Right hindlimb (tissue), 1 donor: Measurements from ENCODE around the gene NKAIN2.
"Not testable (repeated sequence)": the region's sequence is repeated elsewhere in the genome, so short reads cannot be mapped to it uniquely, and the experiment has no call there.

Experiments
- DNase-seq: peaks from one replicate; pipeline ENCODE4 v3.0.0-alpha.2; 2018

The NKAIN2 gene

DNA sequence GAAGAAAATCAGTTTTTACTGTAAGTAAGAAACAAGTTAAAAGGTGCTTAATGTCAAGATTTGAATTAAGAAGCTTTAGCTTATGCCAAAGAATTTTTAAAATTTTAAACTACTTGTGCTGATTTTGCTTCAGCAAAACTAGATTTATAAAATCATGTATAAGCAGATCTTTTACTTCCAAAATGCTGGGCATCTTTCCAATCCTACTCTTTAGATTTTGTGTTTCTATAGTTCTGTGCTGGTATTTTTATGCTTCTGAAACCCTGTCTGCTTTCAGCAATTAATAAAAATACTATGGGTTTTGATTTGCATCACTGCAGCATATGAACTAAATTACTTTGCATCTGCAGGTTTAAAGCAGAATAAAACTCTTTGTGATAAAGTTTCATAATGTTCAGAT, 920.0 kb downstream of the NKAIN2 start:
- no peak for DNase-seq

- DNase-seq, result not testable (repeated sequence)
Measured at GRCh38 chr6:124737804-124738203, 934.1 kb downstream of the NKAIN2 start.

- DNase-seq, result no peak
Measured at GRCh38 chr6:124738482-124738881, 934.8 kb downstream of the NKAIN2 start.

DNA sequence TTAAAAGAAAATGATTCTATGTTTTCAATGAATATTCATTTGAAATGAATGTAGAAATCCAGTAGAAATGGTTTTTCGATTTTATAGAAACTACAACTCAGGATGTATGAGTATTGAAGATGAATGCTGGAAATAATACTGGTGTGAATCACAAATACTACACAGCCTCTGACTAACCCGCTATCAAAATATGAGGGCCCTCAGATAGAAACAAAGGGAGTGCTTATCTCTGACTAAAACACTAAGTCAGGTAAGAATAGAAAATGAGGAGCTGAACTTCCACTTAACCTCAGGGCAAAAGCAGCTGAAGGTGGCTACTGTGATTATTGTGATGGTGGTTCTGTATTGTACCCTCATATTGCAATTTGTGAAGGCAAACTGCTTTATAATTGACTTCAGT, 937.7 kb downstream of the NKAIN2 start:
- DNase-seq, result no peak

GRCh38 chr6:124742971-124743370, 939.3 kb downstream of the NKAIN2 start:
- DNase-seq, result no peak

DNA sequence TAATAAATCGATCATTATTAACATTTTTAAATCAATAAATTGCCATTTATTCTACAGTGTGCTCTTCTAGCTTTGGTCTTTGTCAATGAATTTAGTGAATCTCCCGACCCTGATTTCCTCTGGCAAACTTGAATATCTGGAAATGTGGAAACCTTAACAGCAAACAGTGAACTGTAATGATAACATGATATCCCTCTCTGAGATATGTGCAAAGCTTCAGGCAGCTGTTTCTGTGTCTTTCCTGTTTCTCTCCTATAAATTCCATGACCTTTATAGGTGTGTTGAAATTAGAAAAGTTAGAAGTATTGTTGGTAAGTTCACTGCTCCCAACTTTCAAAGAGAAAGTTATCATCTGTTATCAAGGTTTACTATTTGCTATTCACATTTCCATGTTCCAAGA, 939.8 kb downstream of the NKAIN2 start:
- DNase-seq, result no peak

- DNase-seq, result no peak
Measured at GRCh38 chr6:124747349-124747748, 943.7 kb downstream of the NKAIN2 start.

- DNase-seq, result no peak
Measured at GRCh38 chr6:124748778-124749177, 945.1 kb downstream of the NKAIN2 start.

- DNase-seq, result no peak
Measured at GRCh38 chr6:124753001-124753400, 949.3 kb downstream of the NKAIN2 start.

- no peak for DNase-seq
Measured at GRCh38 chr6:124753562-124754105, 950.0 kb downstream of the NKAIN2 start.

DNA sequence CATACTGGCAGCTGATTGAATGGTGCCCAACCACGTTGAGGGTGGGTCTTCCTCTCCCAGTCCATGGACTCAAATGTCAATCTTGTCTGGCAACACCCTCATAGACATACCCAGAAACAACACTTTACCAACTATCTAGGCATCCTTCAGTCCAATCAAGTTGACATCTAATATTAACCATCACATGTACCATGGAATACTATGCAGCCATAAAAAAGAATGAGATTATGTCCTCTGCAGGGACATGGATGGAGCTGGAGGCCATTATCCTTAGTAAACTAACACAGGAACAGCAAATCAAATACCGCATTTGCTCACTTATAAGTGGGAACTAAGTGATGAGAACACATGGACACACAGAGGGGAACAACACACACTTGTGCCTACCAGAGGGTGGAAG, 951.7 kb downstream of the NKAIN2 start:
- DNase-seq, result no peak

- DNase-seq, result no peak
Measured at GRCh38 chr6:124757560-124757959, 953.9 kb downstream of the NKAIN2 start.

DNA sequence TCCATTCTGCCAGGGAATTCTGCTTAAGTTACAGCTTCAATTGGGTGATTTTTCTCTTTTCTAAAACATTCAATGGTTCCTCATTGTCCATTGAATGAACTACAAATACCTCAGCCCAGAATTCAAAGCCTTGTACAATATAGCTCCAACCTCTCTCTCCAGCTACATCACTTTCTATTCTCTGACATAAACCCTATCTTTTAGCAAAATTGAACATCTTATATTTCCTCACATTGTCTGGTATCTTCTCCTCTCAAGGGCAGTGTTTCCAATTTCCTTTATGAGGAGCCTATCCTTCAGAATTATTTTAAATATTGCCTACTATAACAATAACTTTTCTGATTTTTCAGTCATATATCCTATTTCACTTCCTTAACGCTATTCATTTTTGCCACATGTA, 955.0 kb downstream of the NKAIN2 start:
- DNase-seq, result no peak

- no peak for DNase-seq
Measured at GRCh38 chr6:124765280-124765679, 961.6 kb downstream of the NKAIN2 start.

DNA sequence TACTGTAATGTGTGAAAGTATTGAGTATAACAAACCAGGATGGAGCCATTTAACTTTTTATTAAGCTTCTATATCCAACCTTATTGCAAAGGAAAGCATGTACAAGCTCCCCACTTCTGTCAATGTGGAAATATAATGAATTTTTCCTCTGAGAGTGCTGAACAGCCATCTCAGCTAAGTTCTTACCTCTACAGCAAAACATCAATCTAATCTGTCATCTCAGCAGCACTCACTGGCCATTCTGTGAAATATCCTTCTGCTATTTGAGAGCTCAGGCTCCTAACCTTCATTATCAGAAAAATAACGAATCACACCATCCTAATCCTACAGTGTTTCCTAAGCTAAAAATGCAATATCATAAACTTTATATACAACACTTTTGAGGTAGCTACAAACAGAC, 964.6 kb downstream of the NKAIN2 start:
- DNase-seq, result no peak

GRCh38 chr6:124769811-124770544, 966.3 kb downstream of the NKAIN2 start:
- DNase-seq, result no peak

GRCh38 chr6:124770784-124771183, 967.1 kb downstream of the NKAIN2 start:
- no peak for DNase-seq

- DNase-seq, result no peak
Measured at GRCh38 chr6:124772733-124773319, 969.2 kb downstream of the NKAIN2 start.

GRCh38 chr6:124775121-124775520, 971.5 kb downstream of the NKAIN2 start:
- DNase-seq, result no peak

GRCh38 chr6:124777863-124778262, 974.2 kb downstream of the NKAIN2 start:
- DNase-seq, result no peak

DNA sequence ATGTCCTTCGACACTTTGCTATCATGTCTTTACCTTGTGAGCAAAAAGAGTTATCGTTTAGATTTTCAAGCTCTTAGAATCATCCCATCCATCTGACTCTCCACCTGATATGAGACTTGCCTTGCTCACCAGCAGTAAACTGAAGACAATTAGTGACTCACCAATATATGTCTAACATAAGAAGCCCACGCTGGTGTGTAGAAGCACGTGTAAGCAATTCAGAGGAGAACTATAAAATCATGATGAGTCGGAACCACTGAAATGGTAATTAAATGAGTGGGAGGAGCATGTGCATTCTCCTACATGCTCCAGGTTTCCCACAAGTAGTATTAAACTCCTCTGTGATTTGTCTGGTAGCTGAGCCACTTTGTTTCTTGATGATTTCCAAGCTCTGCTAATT, 977.0 kb downstream of the NKAIN2 start:
- no peak for DNase-seq

- DNase-seq, result no peak
Measured at GRCh38 chr6:124783344-124783743, 979.7 kb downstream of the NKAIN2 start.

DNA sequence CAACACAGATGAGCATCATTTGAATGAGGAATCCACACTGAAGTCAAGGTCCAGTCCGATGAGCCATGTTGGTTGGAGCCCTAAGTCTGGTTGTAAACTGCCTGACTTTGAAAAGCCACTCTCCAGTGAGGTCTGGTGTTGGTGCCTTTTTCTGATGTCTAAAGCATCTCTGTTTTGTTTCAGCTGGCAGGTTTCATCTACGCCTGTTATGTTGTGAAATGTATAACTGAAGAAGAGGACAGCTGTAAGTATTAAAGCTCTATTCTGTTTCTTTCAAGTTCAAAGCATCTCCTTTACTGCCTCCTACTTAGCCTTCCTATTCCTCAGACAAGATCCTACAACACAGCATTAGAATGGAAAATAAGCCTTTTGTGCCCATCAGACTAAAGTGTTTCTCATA, 987.5 kb downstream of the NKAIN2 start:
- DNase-seq, result no peak

DNA sequence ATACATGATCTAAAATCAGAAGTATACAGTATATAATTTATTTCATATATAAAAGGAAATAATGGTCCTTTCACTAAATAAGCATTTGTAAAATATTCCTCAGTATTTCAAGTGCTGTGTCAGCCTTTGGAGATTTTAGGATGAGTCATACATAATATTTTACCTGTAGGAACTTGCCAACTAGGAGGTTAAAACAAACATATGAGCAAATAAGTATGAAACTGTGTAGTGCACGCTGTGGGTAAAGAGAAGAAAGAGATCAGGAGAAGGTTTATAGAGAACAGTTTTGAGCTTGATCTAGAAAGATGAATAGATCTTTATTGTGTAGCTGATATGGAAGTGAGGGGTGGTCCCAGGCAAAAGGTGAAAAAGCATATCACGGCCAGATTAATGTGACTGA, 988.7 kb downstream of the NKAIN2 start:
- DNase-seq, result no peak

- DNase-seq, result no peak
Measured at GRCh38 chr6:124793398-124793797, 989.7 kb downstream of the NKAIN2 start.
